ENCODE measurements around the gene AGO4.
A peak's percentile ranks its signal among the peaks of the same experiment; 100 is the strongest.
"Not testable (repeated sequence)": the region's sequence is repeated elsewhere in the genome, so short reads cannot be mapped to it uniquely, and the experiment has no call there.

Gene AGO4

DNA sequence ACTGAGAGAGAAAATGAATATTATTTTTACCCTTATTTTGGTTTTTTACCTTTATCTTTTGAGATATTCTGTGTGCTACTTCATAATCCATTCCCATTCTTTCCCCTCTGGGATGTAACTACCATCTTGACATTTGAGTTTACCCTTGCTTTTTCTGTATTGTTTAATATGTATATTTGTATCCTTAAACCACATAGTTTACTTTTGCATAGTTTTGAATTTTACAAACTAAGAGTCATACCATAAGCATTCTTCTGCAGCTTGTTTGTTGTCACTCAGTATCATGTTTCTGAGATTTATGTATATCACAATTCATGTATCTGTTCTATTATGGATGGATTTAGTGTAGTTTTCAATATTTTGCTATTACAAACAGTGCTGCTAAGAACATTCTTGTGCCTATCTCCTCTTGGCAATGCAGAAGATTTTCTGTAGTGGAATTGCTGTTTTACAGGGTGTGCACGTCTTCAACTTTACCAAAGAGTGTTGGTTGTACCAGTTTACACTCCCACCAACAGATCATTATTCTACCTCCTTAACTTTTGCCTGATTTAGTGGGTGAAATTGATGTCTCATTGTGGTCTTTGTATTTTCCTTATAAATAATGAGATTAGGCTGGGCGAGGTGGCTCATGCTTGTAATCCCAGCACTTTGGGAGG lies 63.0 kb downstream of the AGO4 start:
- Histone ChIP-seq H3K4me3 (ENCODE audit: low read length) (no peak overlapping the region), H3K4me2 (ENCODE audit: low read length) (no peak overlapping the region), H3K36me3 (ENCODE audit: insufficient read depth, low read length) (no peaks in the 10 kb centered on the region), H3K9ac (ENCODE audit: low read depth, low read length) (no peak overlapping the region), H3K9me3 (replicated peaks; ENCODE audit: low read length) (no peaks in the 10 kb centered on the region), H3K27me3 (ENCODE audit: control insufficient read depth, insufficient read depth, low read length) (no peaks in the 10 kb centered on the region), H3K4me1 (ENCODE audit: control insufficient read depth, insufficient read depth, low read length) (peaks cover 7% of the 10 kb centered on the region)

DNA sequence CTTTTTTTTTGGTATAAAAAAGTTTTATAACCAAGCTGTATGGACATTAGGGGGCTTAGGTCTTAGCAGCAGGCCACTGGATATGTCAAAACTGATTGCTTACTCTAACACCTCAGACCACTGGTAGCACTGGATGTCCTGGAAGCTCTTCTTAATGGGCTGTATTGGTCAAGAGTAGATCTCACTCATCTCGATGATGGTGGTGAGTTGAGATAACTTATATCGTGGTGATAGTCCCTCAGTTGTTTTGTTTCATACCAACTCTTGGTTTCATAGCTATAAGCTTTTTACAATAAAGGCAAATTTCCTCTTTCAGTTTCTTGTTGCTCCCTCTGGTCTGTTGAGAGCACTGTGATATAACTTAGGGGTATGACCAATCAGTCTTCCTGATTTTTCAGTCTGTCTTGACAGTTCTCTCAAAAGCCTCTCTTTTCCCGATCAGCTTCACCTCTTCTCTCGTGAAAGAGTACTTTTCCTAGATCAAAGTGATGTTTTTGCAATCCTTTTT lies 65.5 kb downstream of the AGO4 start:
- Histone ChIP-seq H3K27me3 (ENCODE audit: control insufficient read depth, insufficient read depth, low read length) (no peaks in the 10 kb centered on the region), H3K36me3 (ENCODE audit: insufficient read depth, low read length) (no peaks in the 10 kb centered on the region), H3K4me1 (ENCODE audit: control insufficient read depth, insufficient read depth, low read length) (peaks cover 7% of the 10 kb centered on the region), H3K9me3 (replicated peaks; ENCODE audit: low read length) (no peaks in the 10 kb centered on the region), H3K9ac (ENCODE audit: low read depth, low read length) (no peak overlapping the region), H3K4me3 (ENCODE audit: low read length) (no peak overlapping the region), H3K4me2 (ENCODE audit: low read length) (no peak overlapping the region)

DNA sequence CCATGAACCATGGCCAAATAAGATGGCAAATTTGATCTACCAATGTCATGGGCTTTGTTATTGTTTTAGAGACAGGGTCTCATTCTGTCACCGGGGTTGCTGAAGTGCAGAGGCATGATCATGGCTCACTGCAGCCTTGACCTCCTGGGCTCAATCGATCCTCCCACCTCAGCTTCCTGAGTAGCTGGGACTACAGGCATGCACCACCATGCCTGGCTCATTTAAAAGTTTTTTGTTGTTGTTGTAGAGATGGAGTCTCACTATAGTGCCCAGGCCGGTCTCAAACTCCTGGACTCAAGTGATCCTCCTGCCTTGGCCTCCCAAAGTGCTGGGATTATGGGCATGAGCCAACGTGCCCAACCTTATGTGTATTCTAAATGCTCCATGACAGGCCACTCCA lies 66.3 kb downstream of the AGO4 start:
- H3K4me3 ChIP-seq (ENCODE audit: low read length); H3K4me1 ChIP-seq (ENCODE audit: control insufficient read depth, insufficient read depth, low read length); H3K9ac ChIP-seq (ENCODE audit: low read depth, low read length); H3K4me2 ChIP-seq (ENCODE audit: low read length); H3K27me3 ChIP-seq (ENCODE audit: control insufficient read depth, insufficient read depth, low read length); H3K36me3 ChIP-seq (ENCODE audit: insufficient read depth, low read length); H3K9me3 ChIP-seq (replicated peaks; ENCODE audit: low read length): not testable (repeated sequence)

DNA sequence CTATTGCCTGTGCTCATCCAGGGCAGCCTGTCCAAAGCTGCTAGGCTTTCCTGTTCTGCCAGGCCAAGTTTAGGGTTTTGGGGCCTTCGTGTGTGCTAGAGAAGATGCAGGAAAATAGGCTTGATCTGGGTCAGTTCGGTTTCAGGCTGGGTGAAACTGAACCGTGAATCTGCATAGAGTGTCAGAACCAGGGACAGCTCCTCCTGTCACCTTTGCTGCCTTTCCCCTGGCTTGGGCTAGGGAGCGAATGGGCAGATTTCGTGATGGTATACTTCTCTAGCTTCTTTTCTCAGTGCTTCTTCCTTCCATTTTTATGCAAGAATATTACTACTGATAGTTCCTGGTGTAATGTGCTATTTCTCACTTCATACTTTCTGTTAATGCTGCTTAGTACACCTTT lies 69.2 kb downstream of the AGO4 start:
- Histone ChIP-seq H3K27me3 (ENCODE audit: control insufficient read depth, insufficient read depth, low read length) (no peaks in the 10 kb centered on the region), H3K4me2 (ENCODE audit: low read length) (no peak overlapping the region), H3K36me3 (ENCODE audit: insufficient read depth, low read length) (no peaks in the 10 kb centered on the region), H3K9me3 (replicated peaks; ENCODE audit: low read length) (no peaks in the 10 kb centered on the region), H3K4me3 (ENCODE audit: low read length) (no peak overlapping the region), H3K4me1 (ENCODE audit: control insufficient read depth, insufficient read depth, low read length) (no peaks in the 10 kb centered on the region), H3K9ac (ENCODE audit: low read depth, low read length) (no peak overlapping the region)

DNA sequence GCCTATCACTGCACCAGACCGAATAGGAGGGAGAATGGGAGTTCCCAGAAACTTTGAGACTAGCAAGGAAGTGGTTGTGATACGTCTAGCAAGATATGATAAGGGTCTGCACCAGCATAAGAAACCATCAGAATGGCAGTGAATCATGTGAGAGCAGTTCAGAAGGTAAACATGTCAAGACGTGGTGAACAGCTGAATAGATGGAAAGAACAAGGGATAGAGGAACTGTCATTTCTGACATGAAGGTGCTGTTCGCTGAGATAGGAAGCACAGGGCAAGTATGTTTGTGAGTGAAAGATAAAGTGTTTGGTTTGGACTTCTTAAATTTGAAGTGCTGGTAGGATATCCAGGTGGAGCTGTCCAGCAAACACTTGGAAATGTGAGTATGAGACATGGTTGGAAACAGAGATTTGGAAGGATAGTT lies 74.0 kb downstream of the AGO4 start:
- Histone ChIP-seq H3K9ac (ENCODE audit: low read depth, low read length) (no peak overlapping the region), H3K4me2 (ENCODE audit: low read length) (no peak overlapping the region), H3K36me3 (ENCODE audit: insufficient read depth, low read length) (no peaks in the 10 kb centered on the region), H3K27me3 (ENCODE audit: control insufficient read depth, insufficient read depth, low read length) (no peaks in the 10 kb centered on the region), H3K4me1 (ENCODE audit: control insufficient read depth, insufficient read depth, low read length) (peaks cover 8% of the 10 kb centered on the region), H3K9me3 (replicated peaks; ENCODE audit: low read length) (no peaks in the 10 kb centered on the region), H3K4me3 (ENCODE audit: low read length) (no peak overlapping the region)

DNA sequence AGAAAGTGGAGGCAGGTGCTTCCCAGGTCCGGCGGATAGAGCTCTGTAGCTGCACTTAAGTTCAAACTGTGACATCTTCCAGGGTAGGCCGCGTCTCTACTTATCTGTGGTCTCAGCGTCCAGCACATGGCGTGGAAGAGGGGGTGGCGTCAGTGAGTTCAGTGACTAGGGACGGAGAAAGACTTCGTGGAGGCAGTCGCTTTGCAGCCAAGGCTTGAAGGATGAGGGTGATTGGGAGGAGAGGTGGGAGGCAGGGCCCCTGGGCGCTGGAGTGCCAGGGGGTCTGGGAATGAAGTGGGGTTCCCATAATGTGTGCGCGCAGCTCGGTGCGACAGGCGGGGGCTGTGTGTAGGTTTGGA lies 74.7 kb downstream of the AGO4 start:
- H3K9ac ChIP-seq (ENCODE audit: low read depth, low read length) = no peak overlapping the region
- H3K4me2 ChIP-seq (ENCODE audit: low read length) = peak overlapping the region; percentile 82
- H3K36me3 ChIP-seq (ENCODE audit: insufficient read depth, low read length) = no peaks in the 10 kb centered on the region
- H3K4me3 ChIP-seq (ENCODE audit: low read length) = peak overlapping the region; percentile 96
- H3K4me1 ChIP-seq (ENCODE audit: control insufficient read depth, insufficient read depth, low read length) = peaks cover 8% of the 10 kb centered on the region
- H3K9me3 ChIP-seq (replicated peaks; ENCODE audit: low read length) = no peaks in the 10 kb centered on the region
- H3K27me3 ChIP-seq (ENCODE audit: control insufficient read depth, insufficient read depth, low read length) = no peaks in the 10 kb centered on the region

DNA sequence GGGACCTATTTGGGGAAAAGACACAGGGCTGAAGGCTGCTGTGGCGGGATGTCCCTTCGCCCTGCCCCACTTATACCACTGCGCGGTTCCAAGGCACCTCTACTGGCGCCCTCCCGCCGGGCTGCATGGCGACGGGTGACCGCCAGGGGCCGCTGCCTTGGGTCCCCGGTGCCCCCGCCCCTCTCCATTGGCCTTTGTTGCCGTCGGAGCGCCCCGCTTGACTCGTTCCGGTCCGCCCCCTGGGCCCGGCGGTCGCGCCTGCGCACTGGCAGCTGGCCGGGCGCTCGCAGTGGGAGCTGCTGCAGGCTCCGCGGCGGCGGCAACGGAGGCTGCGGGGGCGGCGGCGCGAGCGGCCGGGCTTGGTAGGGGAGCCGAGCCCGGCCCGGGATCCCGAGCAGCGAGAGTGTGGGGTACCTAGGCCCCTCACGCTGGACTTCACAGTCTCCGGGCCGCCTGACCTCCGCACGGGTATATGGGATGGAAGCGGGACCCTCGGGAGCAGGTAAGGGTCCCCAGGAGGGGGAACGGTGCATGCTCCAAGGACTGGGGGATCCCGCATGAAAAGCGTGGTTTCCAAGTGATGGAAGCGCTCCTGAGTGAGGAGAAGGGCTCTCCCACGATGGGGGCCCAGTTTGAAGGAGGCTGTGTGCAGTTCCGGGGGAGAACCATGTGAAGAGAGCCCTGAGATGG lies 75.3 kb downstream of the AGO4 start, which contains the start of gene AGO1:
Gene AGO1 (plus strand): TSS at position 265 of the 690 bp plus-strand sequence. CDS start 213 bp downstream, at position 478.
- Histone ChIP-seq H3K4me3 (ENCODE audit: low read length) (peak within 1 kb of the TSS; percentile 96), H3K27me3 (ENCODE audit: control insufficient read depth, insufficient read depth, low read length) (no peaks in the 10 kb centered on the region), H3K9me3 (replicated peaks; ENCODE audit: low read length) (no peaks in the 10 kb centered on the region)

DNA sequence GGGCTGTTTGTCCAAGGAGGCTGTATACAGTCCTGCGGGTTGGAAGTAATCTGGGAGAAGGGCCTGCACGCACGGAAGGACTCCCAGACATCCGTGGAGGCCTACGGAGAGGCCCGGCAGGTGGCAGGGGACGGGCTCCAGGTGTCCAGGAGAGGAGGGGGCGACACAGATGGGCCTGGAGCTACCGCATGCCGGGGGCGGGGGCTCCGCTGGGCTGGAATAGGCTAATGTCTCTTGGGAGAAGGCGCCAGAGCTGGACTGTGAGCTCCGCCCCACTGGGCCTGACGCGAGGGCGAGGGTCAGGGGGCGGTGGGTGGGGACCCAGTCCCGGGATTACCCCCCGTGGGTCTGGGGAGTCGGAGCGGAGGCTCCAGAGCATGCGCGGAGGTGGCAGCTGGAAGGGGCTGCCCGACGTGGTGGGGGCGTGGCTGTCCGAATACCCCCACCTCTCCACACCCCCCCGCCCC lies 75.9 kb downstream of the AGO4 start:
- peaks cover 6% of the 10 kb centered on the region for H3K36me3 ChIP-seq (ENCODE audit: insufficient read depth, low read length)
- peaks cover 8% of the 10 kb centered on the region for H3K4me1 ChIP-seq (ENCODE audit: control insufficient read depth, insufficient read depth, low read length)
- H3K9me3 ChIP-seq (replicated peaks; ENCODE audit: low read length) = no peaks in the 10 kb centered on the region
- H3K9ac ChIP-seq (ENCODE audit: low read depth, low read length) = peak overlapping the region; percentile 91
- H3K27me3 ChIP-seq (ENCODE audit: control insufficient read depth, insufficient read depth, low read length) = no peaks in the 10 kb centered on the region
- peak overlapping the region; percentile 96 for H3K4me3 ChIP-seq (ENCODE audit: low read length)
- peak overlapping the region; percentile 95 for H3K4me2 ChIP-seq (ENCODE audit: low read length)

More for the DNA sequence above, 75.3 kb downstream of the AGO4 start, which contains the start of gene AGO1:
- Histone ChIP-seq H3K4me1 (ENCODE audit: control insufficient read depth, insufficient read depth, low read length) (peaks cover 8% of the 10 kb centered on the region), H3K36me3 (ENCODE audit: insufficient read depth, low read length) (peaks cover under 1% of the 10 kb centered on the region), H3K9ac (ENCODE audit: low read depth, low read length) (peak within 1 kb of the TSS; percentile 91), H3K4me2 (ENCODE audit: low read length) (peak within 1 kb of the TSS; percentile 95)

DNA sequence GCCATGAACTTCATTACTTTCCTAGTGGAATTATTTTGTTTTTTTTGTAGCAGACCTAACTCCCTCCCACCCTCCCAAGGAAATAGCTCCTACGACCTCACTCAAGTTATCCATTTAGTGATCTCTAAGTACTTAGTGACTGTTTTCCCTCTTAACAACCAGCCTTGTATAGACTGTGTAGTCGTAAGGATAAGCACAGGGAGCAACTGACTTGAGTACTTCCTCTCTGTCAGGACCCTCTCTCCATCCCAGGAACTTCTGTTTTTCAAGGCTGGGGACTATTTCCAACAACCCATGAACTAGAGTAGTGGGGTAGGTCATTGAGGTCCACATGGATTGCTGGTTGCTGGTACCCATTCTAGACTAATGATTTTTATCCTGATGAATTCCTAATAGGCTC lies 77.1 kb downstream of the AGO4 start:
- no peaks in the 10 kb centered on the region for H3K27me3 ChIP-seq (ENCODE audit: control insufficient read depth, insufficient read depth, low read length)
- H3K4me2 ChIP-seq (ENCODE audit: low read length) = no peak overlapping the region
- H3K36me3 ChIP-seq (ENCODE audit: insufficient read depth, low read length) = peaks cover 7% of the 10 kb centered on the region
- no peak overlapping the region for H3K4me3 ChIP-seq (ENCODE audit: low read length)
- H3K9me3 ChIP-seq (replicated peaks; ENCODE audit: low read length) = no peaks in the 10 kb centered on the region
- H3K9ac ChIP-seq (ENCODE audit: low read depth, low read length) = no peak overlapping the region
- H3K4me1 ChIP-seq (ENCODE audit: control insufficient read depth, insufficient read depth, low read length) = peaks cover 8% of the 10 kb centered on the region

DNA sequence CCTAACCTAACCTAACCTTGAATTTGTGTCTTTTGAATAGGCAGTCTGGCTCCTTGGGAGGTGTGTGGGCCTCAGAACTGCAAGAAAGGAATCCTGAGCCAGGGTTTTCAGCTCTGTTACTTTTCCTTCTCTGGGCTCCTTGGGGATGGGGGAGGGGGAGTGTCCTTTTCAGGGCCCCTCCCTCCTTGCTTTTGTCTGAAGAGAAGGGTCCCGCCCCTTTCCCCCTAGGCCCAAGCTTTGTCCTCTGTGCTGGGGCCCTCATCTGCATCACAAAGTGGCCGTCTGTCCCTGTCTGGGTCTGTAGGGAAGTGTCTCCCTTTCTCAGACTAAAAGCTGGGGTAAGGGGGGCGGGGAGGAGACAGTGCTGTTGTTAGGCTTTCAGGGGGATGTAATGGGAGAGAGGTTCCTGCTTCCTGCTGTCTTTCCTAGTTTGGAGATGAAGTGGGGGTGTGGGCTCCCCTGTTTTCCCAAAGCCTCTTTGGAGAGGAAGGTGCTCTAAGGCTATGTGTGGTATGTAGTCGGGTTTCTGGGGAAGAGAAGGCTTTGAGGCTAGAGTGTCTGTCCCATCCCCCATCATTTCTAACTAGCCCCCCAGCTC lies 78.2 kb downstream of the AGO4 start:
- no peaks in the 10 kb centered on the region for H3K27me3 ChIP-seq (ENCODE audit: control insufficient read depth, insufficient read depth, low read length)
- no peak overlapping the region for H3K4me3 ChIP-seq (ENCODE audit: low read length)
- H3K9me3 ChIP-seq (replicated peaks; ENCODE audit: low read length) = no peaks in the 10 kb centered on the region
- H3K9ac ChIP-seq (ENCODE audit: low read depth, low read length) = no peak overlapping the region
- H3K36me3 ChIP-seq (ENCODE audit: insufficient read depth, low read length) = peaks cover 7% of the 10 kb centered on the region
- peaks cover 8% of the 10 kb centered on the region for H3K4me1 ChIP-seq (ENCODE audit: control insufficient read depth, insufficient read depth, low read length)
- H3K4me2 ChIP-seq (ENCODE audit: low read length) = no peak overlapping the region

DNA sequence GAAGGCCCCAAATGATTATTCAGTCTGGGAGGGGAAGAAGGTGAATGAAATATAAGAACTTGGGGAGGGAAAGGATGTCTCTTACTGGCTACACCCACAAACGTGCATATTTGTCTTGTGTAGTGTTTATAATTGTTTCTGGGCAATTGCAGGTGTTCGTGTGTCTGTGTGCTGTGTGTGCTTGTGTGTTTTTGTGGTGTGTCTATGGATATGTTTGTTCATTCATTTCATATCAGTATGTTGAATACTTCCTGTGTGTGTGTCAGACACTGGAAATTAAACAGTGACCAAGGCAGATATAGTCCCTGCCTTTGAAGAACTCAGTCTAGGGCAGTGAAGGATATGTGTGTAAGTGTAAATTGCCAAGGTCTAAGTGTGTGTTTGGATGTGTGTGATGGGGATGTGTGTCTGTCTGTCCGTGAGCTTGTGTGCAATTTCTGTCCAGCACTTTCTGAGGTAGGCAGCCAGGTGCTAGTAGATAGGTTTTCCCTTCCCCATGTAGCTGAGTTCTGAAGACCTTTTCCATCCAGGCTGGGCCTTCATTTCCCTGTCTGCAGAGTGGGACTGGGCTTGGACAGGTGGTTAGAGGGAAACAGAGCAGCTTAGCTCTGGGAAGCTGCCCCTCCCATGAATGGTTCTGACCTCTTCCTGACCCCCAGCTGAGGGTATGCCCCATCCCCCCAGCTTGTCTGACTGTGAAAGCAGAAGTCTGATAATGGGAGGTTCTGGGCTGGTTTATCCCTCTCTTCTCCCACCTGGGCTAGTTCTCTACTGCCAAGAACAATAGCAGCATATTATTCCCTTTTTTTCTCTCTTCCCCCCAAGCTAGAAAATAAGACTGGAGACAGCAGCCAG lies 79.0 kb downstream of the AGO4 start:
- H3K9ac ChIP-seq (ENCODE audit: low read depth, low read length) = no peak overlapping the region
- H3K4me3 ChIP-seq (ENCODE audit: low read length) = no peak overlapping the region
- no peaks in the 10 kb centered on the region for H3K9me3 ChIP-seq (replicated peaks; ENCODE audit: low read length)
- no peak overlapping the region for H3K4me2 ChIP-seq (ENCODE audit: low read length)
- peaks cover 7% of the 10 kb centered on the region for H3K36me3 ChIP-seq (ENCODE audit: insufficient read depth, low read length)
- H3K27me3 ChIP-seq (ENCODE audit: control insufficient read depth, insufficient read depth, low read length) = no peaks in the 10 kb centered on the region
- peaks cover 8% of the 10 kb centered on the region for H3K4me1 ChIP-seq (ENCODE audit: control insufficient read depth, insufficient read depth, low read length)

Data from skeletal muscle satellite cell (primary cell).